Limb (tissue), 2 donors: ENCODE measurements around the gene TDRD12.
A peak's percentile ranks its signal among the peaks of the same experiment; 100 is the strongest.

Source experiments
- DNase-seq, 2 donors: peaks; one replicate each; pipeline ENCODE4 v3.0.0-alpha.2; 2016; ENCODE audit errors: extremely low spot score in 2 of 2

TDRD12 gene

GRCh38 chr19:32719611-32720059 is at the start of gene TDRD12:
Gene TDRD12 (plus strand): TSS chr19:32719767. CDS start chr19:32720073, 306 bp downstream.
- no peak for DNase-seq

GRCh38 chr19:32671883-32672593 is 47.5 kb upstream of the TDRD12 start:
- no peak for DNase-seq

GRCh38 chr19:32672841-32673240 is 46.7 kb upstream of the TDRD12 start:
- no peak for DNase-seq

- no peak for DNase-seq
These were observed 46.0 kb upstream of the TDRD12 start for GRCh38 chr19:32673573-32673972.

- no peak for DNase-seq
These were observed 45.2 kb upstream of the TDRD12 start for GRCh38 chr19:32674153-32674930.

GRCh38 chr19:32674931-32675719 is 44.4 kb upstream of the TDRD12 start, which contains the start of gene ANKRD27:
Gene ANKRD27 (minus strand): TSS chr19:32675180. CDS start chr19:32659015, 16,165 bp downstream.
- peak; percentile 99 for DNase-seq

GRCh38 chr19:32675720-32676185 is 43.8 kb upstream of the TDRD12 start, which contains the start of gene RGS9BP:
Gene RGS9BP (plus strand): TSS chr19:32675848. CDS start chr19:32676264, 416 bp downstream.
- peak; percentile 36 to 74 for DNase-seq

GRCh38 chr19:32676186-32676894 is 43.2 kb upstream of the TDRD12 start:
- DNase-seq, result peak in 1 of 2 donors; percentile 52

GRCh38 chr19:32676895-32677359 is 42.6 kb upstream of the TDRD12 start:
- DNase-seq, result no peak

- no peak for DNase-seq
These were observed 41.9 kb upstream of the TDRD12 start for GRCh38 chr19:32677657-32678056.

GRCh38 chr19:32680986-32681385 is 38.6 kb upstream of the TDRD12 start:
- DNase-seq, result no peak

- no peak for DNase-seq
These were observed 37.2 kb upstream of the TDRD12 start for GRCh38 chr19:32682317-32682716.

- no peak for DNase-seq
These were observed 32.6 kb upstream of the TDRD12 start for GRCh38 chr19:32686847-32687475.

- DNase-seq, result no peak
These were observed 31.9 kb upstream of the TDRD12 start for GRCh38 chr19:32687681-32688080.

GRCh38 chr19:32688311-32688710 is 31.3 kb upstream of the TDRD12 start:
- no peak for DNase-seq

GRCh38 chr19:32691291-32691951 is 28.1 kb upstream of the TDRD12 start, which contains the start of gene NUDT19:
Gene NUDT19 (plus strand): TSS chr19:32691821. CDS start chr19:32691961, 140 bp downstream.
- peak; percentile 54 to 82 for DNase-seq

- DNase-seq, result peak in 1 of 2 donors; percentile 75
These were observed 27.4 kb upstream of the TDRD12 start for GRCh38 chr19:32691952-32692726.

GRCh38 chr19:32692727-32693061 is 26.9 kb upstream of the TDRD12 start:
- no peak for DNase-seq
